Subcutaneous adipose tissue (tissue), 4 donors: Measurements from ENCODE around the gene DEFB131B. TPM values are rescaled to one million over a fixed set of nuclear protein-coding genes. Genes with fewer than 3 reads are reported as not detected.

ENCODE experiments used
- CTCF ChIP-seq: fragments of 450-650 bp; IDR thresholded peaks from one replicate; pipeline ENCODE4 v1.5.1; 2016; ENCODE audit warnings: low read depth, mild to moderate bottlenecking, control low read depth, antibody characterized with exemption, moderate library complexity
- small RNA-seq: library from RNA; depleted of rRNA; stranded (forward); fragments of <200 nt; gene quantifications from one replicate; pipeline ENCODE3, GENCODE V24; 2016
- total RNA-seq, 4 donors: library from RNA; depleted of rRNA; stranded (reverse); fragments of >200 nt; gene quantifications; one replicate each; pipeline ENCODE4 v1.1.0, GENCODE V29; 2016

The DEFB131B gene
- total RNA-seq, 4 donors from 2014 or later, result not detected

GRCh38 chr11:71933141-71933933 is 55.1 kb downstream of the DEFB131B start:
- TF ChIP-seq CTCF, result no peak

Small RNA genes lying within 50 kb of the gene (small RNA-seq; reads per million reads assigned to genes)
- gene RNA5SP342, result not detected

Other genes with a start within 250 kb of the DEFB131B start
- gene DEFB108B, start 45.3 kb upstream of the DEFB131B start, total RNA-seq, result not detected
- gene XNDC1N, start 50.1 kb downstream of the DEFB131B start, total RNA-seq, result 1 to 10 TPM; 3.1 to 8.2 (median 6.4) TPM
- 10 to 100 TPM; 14.3 to 21.4 (median 17.8) TPM for gene RNF121, start 50.6 kb downstream of the DEFB131B start, total RNA-seq
- 10 to 100 TPM in 1 of 4 donors, 1 to 10 TPM in 3; 3.5 to 14.1 (median 5.3) TPM for gene IL18BP, start 120.5 kb downstream of the DEFB131B start, total RNA-seq
- gene NUMA1, start 202.1 kb downstream of the DEFB131B start, total RNA-seq, result 100 to 1,000 TPM; 121 to 365 (median 225) TPM
- gene LRRC51, start 202.4 kb downstream of the DEFB131B start, total RNA-seq, result 1 to 10 TPM; 3.2 to 7.0 (median 4.5) TPM
- 100 to 1,000 TPM in 1 of 4 donors, 10 to 100 TPM in 3; 84.6 to 128 (median 91.9) TPM for gene LAMTOR1, start 224.8 kb downstream of the DEFB131B start, total RNA-seq
- not detected for gene TOMT, start 227.5 kb downstream of the DEFB131B start, total RNA-seq
- gene ANAPC15, start 234.2 kb downstream of the DEFB131B start, total RNA-seq, result 10 to 100 TPM; 17.3 to 28.6 (median 21.1) TPM